NCI-H146 treated with DMSO at 0.1 percent for 48 hours (cell line): ENCODE results near the gene CYYR1.

ENCODE experiments used
- DNase-seq: peaks from one replicate; lab custom pipeline; 2025; ENCODE audit not compliant: unreplicated experiment; lab: John Stamatoyannopoulos, UW

The CYYR1 gene

DNA sequence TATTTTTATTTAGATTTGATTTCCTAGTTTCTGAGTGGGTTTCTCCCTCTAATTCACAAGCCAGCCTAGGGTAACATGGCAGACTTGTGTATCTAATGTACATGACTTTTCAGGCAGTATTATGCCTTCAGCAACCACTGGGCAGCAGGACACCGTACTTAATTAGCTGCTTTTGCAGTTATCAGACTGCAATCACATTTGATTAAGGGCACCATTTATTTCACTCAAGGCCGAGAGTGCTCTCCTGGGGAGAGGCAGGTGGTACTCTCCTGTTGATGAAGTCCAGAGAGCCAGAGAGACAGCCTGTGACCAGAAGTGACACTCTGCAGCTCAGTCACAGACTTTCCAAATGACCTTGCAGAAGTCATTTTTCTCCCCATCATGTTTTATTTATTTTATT lies 18.7 kb downstream of the CYYR1 start:
- DNase-seq: peak; percentile 27

DNA sequence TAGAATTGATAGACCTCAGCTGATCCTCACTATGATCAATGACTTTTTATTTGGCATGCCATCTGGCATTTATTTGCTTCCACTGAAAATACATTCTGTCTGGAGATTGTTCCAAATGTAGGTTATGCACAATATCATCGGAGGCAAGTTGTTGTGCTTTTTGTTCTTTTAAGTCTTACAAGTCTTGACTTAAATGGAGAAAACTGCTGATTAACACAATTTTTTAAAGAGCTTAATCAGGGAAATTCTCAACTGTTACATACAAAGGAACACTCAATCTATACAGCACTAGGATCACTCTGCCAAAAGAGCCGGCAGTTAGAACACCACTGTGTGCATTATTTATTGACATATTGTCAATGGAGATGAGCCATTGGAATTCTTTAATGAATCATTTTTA lies 19.2 kb downstream of the CYYR1 start:
- DNase-seq: no peak

DNA sequence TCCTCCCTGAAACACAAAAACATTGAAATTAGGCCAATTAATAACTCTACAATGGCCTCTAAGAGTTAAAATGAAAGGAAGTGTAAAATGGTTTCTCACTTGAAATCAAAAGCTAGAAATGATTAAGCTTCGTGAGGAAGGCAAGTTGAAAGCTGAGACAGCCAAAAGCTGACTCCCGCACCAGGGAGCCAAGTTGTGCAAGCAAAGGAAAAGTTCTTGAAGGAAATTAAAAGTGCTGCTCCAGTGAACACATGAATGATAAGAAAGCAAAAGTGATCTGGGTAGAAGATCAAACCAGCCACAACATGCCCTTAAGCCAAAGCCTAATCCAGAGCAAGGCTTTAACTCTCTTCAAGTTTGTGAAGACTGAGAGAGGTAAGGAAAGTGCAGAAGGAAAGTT lies 22.8 kb downstream of the CYYR1 start:
- DNase-seq: no peak

DNA sequence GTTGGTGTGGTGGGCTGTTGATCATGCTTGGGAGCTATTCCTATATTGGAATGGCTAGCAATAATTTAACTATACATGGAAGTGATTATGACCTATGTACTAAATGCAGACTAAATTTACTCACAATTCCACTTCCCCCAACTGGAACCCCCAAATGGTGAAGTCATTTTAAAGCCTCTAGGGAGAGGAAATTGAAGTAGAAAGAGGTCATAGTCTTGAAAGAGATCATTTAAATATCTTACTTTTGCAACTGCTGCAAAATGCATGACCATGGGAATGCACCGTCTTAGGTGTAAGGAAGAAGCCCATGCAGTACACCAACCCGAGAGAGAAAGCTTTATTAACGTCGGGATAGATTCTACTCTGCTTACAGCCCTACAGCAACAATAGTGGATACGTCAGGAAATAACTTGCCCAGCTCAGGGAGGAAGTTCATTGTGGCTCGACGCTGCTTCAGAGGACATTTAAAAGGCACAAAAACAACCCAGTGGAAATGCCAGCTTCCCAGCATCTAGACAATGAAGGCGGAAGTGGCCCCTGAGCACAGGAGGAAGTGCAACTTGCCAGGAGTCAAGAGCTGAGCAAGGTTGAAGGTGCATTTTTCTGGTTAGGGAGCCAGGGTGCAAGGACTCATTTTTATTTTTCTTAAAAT lies 26.5 kb downstream of the CYYR1 start:
- DNase-seq: no peak

DNA sequence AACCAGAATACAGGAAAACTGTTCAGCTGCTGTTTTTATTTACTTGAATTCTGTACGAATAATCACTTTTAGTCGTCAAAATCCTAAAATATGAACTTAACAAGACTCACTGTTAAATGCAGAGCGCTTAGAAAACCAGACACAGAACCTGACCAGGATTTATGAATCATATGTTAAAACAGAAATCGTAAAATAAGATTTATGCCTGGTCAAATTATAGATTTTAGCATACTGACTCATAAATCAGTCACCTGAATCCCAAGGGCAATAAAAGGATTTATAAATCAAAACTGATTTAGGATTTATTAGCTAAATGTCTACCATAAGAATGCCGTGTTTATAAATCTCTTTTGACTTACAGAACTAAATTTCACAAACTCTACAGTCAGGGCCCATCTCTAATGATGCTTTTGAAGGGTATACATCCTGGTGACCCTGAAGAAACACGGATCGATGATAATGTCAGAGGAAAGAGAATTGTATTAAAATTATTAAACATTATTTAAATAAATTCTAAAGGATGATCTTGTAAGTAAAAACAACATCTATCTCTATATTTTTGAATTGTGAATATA lies 28.8 kb downstream of the CYYR1 start:
- DNase-seq: no peak

DNA sequence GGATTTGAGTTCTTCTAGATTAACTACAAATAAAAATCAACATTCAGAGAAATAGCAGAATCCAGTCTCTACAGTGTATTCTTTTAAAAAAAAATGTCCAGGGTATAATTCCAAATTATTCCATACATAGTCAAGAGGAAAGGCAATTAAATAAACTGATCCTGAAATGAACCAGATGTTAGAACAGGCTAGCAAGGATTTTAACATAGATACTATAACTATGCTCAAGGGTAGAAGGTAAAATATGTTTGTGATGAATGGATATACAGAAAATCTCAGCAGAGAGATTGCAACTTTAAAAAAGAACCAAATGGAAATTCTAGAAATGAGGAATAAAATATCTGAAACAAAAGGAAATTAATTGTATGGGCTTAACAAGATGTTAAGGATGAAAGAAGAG lies 32.4 kb downstream of the CYYR1 start:
- no peak for DNase-seq

DNA sequence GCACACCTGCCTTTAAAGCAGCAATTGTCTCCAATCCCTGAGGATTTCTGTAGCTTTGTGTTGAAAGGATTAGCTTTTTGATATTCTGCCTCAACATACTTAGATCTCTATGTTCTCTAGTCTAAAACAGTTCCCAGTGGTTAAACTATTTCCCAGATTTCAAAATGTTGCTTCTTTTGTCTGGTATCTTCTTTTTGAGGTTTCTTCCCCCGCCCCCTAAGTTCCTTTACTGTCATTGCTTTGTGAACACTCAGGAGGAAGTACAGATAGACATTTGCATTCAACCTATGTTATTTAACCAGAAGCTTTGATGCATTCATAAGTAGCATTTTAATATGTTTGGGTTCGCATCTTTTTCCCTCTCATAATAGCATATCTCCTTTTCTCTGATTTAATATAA lies 33.5 kb downstream of the CYYR1 start:
- no peak for DNase-seq

DNA sequence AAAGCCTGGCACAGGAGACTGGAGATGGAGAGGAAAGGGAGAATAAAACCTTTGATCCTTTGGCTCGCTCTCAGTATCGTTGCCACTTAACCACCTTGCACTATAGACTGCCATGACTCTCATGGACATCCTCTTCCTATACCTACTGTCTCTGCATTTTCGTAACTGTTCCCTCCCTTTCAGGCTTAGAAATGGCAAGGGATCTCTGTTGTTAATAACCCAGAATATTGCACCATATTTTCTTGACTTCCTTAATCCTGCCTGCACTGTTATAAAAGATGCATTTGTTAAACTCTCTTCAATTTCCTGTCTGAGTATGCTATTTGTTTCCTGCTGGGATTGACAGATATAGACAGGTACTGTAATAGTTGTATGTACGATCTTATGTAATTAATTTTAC lies 38.6 kb downstream of the CYYR1 start:
- no peak for DNase-seq

DNA sequence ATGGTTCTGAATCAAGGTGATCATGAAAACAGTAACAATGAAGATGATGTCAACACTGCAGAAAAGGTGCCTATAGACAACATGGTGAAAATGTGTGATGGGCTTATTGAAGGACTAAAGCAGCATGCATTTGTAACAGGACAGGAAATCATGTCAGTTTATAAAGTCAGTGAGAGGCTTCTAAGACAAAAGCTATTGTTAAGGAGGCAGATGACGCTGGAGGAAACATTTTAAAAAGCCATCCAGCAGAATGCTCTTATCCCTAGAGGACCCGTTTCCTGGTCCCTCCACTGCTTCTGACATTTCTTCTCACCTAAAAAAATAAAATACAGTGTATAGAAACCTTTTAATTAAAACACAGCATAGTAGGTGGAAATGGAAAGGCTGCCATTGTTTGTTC lies 40.9 kb downstream of the CYYR1 start:
- no peak for DNase-seq

DNA sequence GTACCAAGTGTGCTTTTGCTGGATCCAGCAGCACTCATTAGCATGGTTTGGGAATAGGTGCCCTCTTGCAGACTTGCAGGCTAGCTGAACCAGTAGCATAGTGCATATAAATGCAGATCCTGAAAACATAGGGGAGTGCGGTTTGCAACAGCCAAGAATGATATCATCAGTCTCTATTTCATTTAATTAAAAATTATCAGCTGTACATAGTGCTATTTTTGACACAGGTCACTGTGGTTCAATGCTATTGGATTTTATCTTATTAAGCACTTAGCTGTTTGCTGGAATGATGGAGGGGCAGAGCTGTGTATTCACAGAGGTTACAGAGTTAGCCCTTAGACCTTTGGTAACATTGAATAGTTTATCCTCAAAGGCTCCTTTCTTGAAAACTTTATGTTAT lies 43.6 kb downstream of the CYYR1 start:
- no peak for DNase-seq

DNA sequence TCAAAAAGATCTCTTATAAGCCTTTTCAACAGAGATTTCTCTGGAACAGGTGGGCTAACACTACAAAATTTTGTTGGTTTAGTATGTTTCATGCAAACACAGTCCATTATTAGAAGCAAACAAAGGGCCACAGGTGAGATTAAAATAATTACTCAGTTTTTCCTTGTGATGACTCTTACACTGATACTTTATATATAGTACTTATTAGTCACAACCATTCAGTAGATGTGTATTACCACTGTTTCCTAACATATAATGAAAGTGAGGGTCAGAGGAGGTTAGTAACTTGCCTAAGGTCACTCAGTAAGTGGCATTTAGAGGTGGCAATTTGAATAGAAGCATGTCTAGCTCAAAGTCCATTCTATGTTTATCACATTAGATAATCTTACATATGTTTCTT lies 44.2 kb downstream of the CYYR1 start:
- no peak for DNase-seq

DNA sequence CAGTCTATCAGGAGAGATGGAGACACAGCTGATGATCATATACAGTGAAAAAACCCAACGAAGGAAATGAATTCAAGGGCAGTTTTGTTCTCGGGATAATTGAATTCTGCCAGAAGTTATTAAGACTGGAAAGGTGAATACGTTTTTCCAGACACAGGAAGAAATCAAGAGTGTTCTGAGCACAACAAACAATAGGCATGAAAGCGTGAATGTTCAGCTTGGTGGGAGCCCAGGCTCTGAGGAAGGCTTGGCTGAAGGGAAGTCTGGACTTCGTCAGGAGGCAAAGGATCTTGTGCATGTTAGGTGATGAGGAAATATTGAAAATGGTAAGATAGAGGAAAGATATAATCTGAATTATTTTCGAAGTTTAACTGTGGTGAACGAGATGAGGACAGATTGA lies 50.4 kb downstream of the CYYR1 start:
- DNase-seq: no peak

DNA sequence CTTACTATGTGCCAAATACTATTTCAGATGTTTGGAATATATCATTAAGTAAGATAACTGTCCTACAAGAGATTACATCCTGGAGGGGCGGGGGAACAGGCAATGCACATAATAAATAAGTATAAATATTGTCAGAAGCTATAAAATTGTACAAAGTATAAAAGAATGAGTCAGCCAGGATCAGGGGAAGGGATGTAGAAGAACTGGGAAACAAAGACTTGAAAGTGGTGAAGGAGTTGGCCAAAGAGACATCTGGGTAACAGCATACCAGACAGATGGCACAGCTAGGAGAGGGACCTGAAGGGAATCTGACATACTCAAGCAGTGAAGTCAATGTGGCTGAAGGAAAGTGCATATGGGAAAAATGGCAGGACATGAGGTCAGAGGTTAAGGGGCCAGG lies 53.9 kb downstream of the CYYR1 start:
- no peak for DNase-seq

DNA sequence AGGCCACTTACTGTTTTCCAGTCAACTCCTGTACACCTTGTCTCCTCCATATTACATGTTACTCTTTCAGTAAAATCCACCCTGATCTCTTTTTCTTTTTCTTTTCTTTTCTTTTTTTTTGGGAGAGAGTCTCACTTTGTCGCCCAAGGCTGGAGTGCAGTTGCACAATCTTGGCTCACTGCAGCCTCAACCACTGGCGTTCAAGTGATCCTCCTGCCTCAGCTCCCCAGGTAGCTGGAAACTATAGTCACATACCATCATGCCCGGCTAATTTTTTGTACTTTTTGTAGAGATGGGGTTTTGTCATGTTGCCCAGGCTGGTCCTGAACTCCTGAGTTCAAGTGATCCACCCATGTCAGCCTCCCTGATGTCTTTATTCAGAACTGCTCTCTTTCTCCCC lies 57.8 kb downstream of the CYYR1 start:
- DNase-seq: no peak

DNA sequence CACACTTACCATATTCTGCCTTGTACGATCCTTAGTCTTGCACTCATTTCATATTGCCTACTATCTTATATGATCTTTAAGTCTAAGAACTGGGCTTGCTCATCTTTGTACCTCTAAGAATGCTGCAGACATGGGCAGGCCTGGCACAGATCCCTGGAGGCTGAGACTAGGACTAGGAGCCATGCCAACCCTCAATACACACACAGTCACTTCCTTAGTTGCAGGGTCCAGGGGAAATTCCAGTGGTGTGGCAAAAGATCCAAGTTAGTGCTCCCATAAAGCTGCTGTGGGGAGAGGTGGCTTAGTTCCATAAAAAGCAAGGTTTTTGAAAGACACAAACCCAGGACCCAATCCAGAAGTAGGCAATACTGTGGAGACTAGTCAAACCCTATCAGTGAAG lies 59.9 kb downstream of the CYYR1 start:
- DNase-seq: no peak

DNA sequence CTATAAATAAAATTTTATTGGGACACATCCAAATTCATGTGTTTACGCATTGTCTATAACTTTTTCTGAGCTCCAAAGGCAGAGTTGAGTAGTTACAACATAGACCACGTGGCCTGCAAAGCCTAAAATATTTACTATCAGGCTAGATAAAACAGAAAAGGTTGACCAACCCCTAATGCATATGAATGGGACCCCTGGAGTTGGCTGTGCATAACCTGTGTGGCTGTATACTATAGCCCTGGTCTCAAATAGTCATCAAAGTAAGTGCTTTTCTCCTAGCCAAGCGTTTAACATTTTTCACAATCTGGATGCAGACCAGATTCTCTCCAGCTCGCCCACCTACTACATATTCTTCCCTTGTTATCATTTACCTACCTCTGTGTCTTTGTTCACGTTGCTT lies 60.4 kb downstream of the CYYR1 start:
- DNase-seq: no peak

DNA sequence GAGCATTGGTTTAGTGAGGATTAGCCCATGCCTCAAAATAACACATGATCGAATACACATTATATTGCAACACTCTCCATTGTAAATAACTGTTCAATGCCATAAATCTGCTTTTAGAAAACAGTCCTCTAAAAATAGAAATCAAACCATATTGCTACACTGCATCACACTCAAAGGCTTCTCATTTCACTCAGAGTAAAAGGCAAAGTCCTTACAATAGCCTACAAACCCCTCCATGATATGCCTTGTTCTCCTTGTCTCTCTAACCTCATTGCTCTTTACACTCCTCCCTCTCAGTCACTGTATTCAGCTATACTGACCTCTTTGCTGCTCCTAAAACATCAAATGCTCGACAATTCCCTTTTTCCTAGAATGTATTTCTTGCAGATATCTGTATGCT lies 64.2 kb downstream of the CYYR1 start:
- DNase-seq: no peak

DNA sequence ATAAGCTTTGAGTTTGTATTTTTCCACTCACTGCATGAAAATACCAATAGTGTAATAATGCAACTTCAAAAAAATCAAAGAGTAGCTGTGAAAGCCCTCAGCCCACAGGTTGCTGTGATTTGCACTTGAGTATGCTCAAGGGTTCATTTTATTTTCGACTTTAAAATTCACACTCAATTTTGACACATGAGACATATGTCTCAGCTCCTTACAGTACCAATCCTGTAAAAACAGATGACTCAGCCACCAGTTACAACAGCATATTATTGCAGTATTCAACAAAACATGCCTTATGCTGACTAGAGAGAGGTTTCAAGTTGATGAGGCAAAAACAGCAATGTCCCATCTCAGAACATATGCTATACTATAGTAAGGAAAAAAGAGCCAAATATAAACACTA lies 66.1 kb downstream of the CYYR1 start:
- DNase-seq: no peak

DNA sequence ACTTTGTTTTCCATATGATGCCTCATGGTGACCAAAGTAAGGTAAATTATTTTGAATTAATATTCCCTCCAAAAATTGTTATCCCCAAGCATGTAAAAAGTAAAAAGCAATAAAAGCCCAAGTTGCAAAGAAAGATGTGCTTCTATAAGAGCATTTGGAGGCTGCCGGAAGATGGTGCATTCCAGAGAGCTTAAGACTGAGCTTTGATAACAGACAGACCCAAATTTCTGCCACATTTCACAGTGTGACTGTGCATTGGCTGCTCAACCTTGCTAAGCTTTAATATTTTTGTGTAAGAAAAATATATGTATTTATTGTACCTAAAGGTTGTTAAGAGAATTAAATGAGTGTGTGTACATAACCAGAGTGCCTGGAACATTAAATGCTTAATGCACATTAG lies 67.9 kb downstream of the CYYR1 start:
- no peak for DNase-seq

DNA sequence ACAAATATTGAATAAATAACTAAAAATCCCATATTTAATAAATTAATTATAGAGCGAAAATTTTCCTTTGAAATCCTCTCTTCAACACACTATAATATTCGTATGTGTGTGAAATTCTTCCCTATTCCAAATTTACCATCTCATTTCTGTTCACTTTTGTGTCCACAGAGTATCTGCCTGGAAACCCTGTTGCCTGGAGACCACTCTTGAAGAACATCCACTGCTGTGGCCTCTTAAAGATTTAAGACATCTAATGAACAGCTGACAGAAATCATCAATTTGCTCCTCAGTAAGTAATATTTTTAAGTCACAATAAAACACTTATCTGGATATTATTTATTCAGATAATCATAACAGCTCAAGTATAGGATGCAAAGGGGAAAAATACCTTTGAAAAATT lies 69.7 kb downstream of the CYYR1 start:
- no peak for DNase-seq

DNA sequence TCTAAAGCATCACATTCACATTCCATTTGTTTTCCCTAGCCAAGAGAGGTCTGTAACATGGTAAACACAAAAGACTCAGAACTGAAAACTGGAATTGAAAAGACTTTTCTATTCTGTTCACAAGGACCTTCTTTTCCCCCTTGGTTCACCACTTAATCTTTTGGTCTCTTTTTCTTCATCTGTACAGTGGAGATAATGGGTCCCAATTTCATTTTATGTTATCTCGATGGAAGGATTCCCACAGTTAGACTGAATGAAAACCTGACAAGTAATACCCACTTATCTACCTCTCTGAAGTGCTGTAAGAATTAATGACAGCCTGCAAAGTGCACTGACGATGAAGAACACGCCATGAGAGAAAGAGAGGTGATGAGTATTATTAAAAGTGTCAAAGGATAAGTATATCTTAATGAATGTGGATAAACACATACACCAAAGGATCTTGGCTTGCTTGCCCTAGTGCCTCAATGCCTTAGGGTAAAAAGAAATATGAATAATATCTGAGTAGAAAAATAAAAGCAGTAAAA lies 71.5 kb downstream of the CYYR1 start:
- no peak for DNase-seq

DNA sequence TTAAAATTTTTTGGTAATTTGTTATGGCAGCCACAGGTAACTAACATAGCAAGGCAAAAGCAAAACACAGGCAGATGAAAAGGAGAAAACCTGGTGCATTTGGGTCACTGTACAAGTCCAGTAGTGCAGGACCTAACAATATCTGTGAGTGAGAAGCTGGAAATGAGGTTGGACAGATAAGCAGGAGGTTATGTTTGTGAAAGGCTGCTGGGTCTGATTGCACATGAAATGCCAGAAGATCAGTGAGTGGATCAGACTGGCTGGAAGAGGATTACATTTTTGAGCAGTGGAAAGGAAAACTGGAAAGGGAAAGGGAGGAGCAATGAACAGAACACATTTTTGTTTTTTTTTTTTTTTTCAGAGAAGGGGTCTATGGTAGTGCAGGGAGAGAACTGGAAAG lies 73.6 kb downstream of the CYYR1 start:
- no peak for DNase-seq

DNA sequence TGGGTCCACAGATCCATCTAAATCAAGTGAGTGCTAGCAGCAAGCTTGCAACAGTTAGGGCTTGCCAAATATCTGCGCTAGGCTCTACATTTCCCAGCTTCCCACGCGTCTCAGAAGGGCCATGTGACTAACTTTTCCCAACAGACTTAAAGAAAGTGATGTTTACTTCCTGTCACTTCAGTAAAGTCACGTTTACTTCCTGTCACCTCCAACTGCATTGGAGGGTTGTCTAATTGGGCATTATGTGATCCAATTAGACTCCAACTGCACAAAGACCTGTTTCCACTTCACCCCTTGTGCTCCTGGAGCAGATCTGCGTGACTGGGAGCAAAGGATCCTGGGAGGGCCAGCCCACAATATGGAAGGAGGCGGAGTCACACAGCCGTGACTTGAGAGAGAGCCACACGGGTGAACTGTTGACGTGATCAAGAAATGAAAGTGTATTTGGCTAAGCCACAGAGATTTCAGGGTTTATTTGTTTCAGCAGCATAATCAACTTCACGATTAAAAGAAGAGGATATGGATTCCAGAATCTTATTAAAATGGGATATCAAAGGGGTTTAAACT lies 77.7 kb downstream of the CYYR1 start:
- no peak for DNase-seq
